Measurements from ENCODE around the gene SMARCA4.
"Not testable (repeated sequence)": the region's sequence is repeated elsewhere in the genome, so short reads cannot be mapped to it uniquely, and the experiment has no call there.

Gene SMARCA4

DNA sequence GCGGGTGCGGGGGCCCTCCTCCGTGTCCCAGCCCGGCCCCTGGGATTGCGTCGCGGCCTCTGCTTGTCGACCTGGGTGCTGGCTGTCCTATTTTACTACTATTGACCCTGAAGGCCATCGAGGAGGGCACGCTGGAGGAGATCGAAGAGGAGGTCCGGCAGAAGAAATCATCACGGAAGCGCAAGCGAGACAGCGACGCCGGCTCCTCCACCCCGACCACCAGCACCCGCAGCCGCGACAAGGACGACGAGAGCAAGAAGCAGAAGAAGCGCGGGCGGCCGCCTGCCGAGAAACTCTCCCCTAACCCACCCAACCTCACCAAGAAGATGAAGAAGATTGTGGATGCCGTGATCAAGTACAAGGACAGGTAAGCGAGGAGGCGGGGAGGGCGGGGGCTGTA lies 80.4 kb downstream of the SMARCA4 start:
- no peak for DNase-seq

DNA sequence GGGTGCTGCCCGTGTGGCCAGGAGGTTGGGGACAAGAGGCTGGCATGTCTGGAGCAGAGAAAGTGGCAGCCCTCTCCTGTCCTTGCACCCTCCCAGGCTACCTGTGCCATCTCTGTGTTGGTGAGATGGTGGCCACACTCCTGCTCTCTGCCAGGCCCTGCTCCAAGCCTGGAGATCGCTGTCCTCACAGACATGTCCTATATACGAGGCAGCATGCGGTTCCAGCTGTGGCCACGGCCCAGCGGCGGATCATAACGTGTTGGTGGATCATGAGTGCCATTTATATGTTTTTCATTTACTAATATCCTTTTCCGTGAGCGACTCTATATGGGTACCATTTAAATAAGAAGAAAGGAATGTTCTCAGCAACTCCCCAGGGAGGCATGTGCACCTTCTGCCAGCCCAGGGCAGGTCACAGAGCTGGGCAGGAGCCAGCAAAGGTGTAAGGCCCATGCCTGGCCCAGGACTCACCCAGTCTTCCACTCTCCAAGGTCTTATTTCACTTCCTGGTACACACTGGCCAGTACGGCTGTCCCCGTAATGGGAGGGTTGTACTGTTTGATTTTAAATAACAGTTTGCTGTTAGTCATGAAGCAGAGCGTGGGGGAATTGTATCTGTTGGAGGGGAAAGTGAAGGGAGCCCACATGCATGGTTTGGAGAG lies 81.3 kb downstream of the SMARCA4 start:
- no peak for DNase-seq

DNA sequence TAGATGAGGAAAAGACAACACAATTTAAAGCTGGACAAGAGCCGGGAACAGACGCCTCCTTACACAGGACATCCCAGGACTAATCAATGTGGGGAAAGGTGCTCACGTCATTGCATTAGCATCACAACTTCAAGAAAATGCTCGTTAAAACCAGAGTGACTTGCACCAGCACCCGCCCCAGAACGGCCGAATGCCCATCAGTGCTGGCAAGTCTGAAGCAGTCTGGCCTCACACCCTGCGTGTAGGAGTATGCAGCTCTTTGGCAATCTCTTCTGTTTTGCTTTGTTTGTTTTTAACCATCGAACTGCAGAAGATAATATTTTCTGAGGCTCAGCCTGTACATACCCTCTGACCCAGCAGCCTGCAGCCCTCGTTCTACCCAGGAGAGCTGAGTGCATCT lies 83.6 kb downstream of the SMARCA4 start:
- no peak for DNase-seq

DNA sequence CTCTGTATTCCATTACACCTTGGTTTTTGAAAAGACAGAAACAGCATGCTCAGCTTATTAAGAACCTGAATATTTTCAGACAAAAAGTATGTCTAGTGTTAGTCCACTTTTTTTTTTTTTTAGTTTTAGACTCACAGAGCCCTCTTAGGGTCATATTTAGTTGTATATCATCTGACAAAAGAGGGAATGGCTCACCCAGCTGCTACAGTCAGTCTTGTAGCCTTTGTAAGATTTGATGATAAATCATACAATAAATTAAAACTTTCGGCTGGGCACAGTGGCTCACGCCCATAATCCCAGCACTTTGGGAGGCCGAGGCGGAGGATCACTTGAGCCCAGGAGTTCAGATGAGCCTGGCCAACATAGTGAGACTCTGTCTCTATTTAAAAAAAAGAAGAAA lies 84.7 kb downstream of the SMARCA4 start:
- DNase-seq = no peak

DNA sequence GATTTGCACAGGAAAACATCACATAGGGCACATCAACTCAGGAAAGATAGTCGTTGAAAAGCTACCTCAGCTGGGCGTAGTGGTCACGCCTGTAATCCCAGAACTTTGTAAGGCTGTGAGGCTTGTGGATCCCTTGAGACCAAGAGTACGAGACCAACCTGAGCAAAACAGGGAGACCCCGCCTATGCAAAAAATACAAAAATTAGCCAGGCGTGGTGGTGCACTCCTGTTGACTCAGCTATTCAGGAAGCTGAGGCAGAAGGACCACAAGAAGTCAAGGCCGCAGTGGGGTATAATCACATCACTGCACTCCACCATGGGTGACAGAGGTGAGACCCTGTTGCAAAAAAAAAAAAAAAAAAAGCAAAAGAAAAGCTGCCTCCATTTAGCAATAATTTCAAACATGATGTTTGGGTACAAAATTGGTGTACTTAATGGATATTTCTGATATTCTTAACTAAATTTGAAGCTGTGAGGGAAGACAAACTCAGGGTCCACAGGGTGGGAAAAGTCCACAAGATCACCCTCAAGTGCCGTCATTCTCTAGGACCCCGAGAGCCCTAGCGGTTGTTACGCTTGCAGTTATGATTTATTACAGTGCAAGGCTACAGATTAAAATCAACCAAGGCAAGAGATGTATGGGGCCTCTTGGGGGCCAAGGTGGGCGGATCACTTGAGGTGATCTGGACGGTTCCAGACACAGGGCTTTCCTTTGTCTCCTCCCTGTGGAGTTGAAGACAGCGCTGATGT lies 86.0 kb downstream of the SMARCA4 start:
- DNase-seq = no peak

DNA sequence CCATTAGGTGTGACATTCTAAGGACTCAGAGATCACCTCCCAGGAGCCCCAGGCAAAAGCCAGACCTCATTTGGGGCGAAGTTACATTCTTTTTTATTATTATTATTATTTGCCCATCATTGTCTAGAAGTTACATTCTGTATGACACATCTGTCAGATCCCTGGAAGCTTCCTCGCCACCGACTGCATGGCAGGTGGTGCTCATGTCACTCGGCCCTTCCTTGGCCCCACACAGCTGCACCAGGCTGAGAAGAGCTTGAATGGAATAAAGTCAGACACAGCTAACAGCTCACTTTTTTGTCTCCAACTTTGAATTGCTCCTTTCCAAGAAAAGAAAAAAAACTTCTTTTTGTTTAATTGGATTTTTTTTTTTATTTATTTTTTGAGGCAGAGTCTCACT lies 87.0 kb downstream of the SMARCA4 start:
- no peak for DNase-seq

DNA sequence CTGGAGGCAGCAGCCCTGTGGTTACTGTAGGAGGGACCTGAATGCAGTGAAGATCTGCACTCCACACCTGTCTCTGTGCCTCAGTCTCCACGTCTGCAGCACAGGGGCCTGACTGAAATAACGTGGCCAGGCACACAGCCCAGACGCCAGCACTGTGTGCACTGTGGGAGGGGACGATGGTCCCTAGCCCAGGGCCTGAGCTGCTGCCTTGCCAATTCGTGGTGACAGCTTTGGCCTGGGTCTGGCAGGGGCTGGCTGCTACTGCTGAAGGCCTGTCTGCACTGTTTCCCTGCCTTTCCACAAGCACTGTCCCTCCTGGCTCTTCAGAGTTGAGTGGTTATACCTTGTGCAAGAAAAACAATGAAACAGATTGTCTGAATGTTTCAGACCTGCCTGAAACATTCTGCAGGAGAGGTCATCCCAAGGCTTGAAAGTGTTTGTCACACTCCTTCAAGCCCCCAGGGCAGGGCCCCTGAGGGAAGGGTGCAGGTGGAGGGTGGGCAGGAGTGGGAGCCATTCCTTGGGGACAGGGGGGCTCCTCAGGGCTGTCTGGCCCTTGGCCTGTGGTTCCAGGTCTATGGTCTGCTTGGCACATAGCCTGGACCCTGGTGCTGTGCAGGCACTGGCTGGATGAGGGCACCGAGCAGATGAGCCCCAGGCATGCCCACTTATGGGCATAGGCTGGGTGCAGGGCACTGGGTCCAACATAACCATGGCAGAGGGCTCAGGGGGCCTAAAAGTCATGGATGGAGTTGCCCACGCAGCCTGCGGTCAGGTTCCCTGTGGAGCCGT lies 89.7 kb downstream of the SMARCA4 start:
- no peak for DNase-seq

DNA sequence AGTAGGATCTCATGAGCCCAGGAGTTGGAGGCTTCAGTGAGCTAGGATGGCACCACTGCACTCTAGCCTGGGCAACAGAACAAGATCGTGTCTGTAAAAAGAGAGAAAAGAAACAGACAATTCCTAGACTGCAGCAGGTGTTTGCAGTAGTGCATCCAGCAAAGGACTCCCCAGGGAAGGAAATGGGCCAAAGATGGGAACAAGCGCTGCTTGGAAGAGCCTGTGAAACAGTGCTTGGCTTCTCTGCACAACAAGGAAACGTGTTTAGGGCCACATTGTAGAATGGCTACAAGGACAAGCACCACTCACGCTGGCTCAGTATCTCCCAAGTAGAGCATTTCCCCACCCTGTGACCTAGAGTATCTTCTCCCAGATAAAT lies 93.0 kb downstream of the SMARCA4 start:
- DNase-seq = no peak

DNA sequence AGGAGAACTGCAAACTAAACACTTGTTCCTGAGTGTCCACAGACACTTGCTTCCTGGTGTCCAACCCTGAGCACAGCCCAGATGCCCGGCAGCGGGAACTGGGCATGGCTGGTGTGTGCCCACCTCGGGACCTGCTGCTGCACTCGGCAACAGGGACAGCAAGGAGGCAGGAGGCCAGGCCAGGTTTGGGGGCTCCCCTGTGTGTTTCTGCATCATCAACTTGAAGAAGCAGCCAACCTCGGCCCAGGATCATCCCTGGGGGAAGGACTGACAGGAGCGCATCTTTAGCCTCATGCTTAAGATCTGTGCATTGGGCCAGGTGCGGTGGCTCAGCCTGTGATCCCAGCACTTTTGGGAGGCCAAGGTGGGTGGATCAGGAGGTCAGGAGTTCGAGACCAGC lies 93.4 kb downstream of the SMARCA4 start:
- no peak for DNase-seq

DNA sequence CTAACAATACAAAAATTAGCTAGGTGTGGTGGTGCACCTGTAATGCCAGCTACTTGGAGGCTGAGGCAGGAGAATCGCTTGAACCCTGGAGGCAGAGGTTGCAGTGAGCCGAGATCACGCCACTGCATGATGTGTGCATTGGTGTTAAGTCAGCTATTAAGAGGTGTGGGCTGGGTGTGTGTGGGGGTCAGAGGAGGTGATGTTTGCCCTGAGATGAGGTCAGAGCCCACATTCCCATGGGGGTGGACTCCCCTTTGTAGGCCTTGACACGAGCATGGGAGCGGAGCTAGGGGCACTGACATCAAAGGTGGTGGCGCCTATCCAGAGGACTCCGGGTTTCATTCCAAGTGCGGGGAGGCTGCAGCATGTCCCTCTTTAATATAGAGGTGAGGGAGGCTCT lies 93.8 kb downstream of the SMARCA4 start:
- DNase-seq = no peak

DNA sequence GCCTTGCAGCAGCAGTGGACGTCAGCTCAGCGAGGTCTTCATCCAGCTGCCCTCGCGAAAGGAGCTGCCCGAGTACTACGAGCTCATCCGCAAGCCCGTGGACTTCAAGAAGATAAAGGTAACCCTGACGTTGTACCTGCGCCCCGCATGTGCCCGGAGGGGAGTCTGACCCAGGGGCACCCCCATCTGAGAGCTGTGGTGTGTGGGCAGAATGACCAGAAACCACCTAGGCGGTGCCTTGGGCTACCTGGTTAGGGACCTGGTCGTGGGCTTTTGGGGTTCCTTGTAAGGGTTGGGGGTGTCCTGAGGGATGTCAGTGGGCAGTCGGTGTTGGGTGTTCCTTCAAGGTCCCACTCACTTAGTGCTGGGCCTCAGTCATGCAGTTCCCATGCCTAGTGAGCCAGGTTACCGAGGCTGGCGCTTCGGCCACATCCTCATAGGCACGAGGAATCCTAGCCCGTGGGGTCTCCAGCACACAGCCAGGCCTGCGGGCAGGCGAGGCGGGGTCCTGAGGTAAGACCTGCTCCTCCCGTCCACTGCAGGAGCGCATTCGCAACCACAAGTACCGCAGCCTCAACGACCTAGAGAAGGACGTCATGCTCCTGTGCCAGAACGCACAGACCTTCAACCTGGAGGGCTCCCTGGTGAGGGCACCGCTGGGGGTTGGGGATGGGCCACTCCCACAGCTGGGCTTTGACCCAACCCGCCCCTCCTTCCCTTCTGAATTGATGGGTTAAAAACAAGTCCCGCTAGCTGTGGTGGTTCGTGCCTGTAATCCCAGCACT lies 97.6 kb downstream of the SMARCA4 start:
- DNase-seq = no peak

DNA sequence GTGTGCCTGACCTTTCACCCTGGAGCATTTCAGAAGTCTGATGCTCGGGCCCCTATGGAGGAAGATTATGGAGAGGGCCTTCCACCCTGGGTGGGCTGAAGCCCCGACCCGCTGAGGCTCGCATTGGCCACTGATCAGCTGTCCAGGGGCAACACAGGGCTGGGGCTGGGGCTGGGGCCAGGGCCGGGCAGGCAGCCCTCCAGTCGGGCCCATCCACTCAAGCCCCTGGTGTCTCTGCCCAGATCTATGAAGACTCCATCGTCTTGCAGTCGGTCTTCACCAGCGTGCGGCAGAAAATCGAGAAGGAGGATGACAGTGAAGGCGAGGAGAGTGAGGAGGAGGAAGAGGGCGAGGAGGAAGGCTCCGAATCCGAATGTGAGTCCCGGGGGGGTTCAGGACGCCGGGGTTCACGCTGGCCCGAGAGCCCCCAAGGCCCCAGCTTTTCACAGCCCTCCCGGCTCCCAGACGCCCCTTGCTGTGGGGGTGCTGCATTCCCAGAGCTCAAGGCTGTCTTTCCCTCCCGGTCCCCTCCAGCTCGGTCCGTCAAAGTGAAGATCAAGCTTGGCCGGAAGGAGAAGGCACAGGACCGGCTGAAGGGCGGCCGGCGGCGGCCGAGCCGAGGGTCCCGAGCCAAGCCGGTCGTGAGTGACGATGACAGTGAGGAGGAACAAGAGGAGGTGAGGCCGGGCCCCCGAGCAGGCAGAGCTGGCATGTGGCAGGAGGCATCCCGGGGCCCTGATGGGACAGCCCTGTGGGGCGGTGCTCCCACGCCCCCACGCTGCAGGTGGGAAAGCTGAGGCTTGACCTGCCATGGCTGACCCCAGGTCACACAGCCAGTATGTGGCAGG lies 98.9 kb downstream of the SMARCA4 start:
- no peak for DNase-seq

DNA sequence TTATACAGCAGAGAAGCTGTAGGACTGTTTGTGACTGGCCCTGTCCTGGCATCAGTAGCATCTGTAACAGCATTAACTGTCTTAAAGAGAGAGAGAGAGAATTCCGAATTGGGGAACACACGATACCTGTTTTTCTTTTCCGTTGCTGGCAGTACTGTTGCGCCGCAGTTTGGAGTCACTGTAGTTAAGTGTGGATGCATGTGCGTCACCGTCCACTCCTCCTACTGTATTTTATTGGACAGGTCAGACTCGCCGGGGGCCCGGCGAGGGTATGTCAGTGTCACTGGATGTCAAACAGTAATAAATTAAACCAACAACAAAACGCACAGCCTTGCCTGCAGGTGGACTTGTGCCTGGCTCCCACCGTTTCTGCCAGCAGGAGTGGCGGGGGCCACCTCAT lies 101.1 kb downstream of the SMARCA4 start:
- DNase-seq = no peak

DNA sequence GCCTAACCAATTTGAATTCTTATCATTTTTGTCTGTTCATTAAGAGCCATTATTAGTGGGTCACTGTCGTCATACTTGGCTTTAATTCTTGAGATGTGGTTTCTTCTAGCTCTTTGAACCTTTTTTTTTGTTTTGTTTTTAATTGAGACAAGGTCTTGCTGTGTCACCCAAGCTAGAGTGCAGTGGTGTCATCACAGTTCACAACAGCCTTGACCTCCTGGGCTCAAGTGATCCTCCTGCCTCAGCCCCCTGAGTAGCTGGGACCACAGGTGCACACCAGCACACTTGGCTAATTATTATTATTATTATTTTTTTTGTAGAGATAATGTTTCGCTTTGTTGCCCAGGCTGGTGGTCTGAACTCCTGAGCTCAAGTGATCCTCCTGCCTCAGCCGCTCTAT lies 102.6 kb downstream of the SMARCA4 start:
- DNase-seq = no peak

DNA sequence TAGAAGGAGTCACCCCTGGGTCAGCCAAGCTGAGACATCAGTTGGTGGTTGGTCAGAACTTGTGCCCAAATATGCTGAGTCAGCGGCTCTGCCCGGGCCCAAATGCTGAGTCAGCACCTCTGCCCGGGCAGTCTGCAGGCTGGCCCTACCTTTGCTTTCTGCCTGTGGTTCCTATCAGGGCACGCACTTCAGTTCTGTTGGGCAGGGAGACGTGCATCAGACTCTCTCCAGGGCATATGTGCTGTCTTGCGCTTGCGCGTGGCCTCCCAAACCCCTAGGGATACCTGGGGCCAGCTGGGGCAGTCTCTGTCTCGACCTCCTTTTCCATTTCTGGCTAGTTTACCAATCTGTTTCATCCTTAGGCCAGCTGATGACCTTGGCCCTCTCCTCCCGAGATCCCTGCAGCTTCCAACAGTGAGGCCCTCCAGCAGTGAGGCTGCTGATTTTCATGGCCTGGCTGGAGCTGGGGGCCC lies 104.0 kb downstream of the SMARCA4 start:
- DNase-seq = no peak

DNA sequence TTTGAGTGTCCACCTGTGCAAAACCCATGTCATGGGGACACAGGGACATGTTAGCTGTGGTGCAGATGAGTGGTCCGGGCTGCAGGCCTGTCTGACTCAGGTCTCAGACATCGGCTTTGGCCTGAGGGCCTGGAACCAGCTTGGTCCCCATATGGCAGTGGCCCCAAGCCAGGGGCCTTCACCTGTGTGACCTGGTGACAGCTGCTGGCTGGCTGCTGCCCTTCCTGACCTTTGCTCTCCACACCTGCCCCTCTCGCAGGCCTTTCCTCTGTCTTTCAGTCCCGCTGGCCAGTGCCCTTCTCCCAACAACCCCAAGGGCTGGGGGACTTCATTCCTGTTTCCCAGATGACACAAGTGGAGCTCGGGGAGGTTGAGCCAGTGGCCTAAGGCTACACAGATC lies 105.5 kb downstream of the SMARCA4 start:
- no peak for DNase-seq

DNA sequence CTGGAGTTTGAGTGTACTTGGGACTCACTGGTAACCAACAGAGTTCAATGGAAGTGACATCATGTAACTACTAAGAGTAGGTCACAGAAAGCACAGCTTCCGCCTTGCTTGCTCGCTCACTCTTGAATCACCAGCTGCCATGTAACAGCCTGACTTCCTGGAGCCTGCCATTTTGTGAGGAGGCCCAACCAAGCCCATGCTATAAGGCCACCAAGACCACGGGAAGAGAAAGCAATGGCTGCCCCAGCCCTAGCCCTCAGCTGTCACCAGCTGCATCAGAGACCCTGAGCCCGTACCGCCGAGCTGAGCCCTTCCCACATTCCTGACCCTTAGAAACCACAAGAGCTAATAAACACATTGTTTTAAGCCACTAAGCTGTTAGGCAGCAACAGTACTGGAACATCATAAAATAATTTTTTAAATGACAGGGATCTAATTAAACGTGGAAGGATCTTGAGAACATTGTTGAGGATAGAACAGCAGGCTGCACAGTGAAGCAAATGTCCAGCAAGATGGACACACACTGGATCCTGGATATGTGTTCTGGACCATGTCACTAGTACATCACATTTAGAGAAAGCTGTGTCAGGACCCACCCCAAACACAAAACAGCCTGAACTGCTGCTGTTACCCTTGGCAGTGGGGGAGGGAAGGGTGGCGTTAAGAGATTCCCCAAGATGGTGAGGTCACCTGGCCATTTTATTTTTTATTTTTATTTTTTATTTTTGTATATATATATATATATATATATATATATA lies 106.7 kb downstream of the SMARCA4 start:
- DNase-seq = no peak

DNA sequence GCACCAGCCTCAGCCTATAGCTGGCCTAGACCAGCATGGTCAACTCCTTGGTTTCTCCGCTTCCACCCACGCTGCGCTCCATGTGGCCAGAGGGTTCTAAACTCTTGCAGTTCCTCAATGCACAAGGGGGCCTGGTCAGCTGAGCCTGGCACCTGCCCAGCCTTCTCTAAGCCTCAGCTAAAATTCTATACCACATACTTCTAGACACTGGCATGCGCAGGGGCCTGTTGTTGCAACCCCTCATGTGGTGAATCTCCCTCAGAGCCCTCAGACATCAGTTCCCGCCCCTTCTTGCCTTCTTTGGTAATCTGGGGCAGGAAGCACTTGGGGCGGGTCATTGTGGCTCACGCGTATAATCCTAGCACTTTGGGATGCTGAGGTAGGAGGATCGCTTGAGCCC lies 108.7 kb downstream of the SMARCA4 start:
- no peak for DNase-seq

DNA sequence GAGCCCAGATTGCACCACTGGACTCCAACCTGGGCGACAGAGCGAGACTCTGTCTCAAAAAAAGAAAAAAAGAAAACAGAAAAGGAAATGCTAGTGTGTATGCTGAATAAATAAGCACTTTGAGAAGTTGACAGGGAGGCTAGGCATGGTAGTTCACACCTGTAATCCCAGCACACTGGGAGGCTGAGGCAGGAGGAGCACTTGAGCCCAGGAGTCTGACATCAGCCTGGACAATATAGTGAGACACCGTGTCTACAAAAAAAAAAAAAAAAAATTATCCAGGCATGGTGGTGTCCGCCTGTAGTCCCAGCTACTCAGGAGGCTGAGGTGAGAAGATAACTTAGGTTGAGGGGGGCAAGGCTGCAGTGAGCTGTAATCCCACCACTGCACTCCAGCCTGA lies 109.3 kb downstream of the SMARCA4 start:
- no peak for DNase-seq

DNA sequence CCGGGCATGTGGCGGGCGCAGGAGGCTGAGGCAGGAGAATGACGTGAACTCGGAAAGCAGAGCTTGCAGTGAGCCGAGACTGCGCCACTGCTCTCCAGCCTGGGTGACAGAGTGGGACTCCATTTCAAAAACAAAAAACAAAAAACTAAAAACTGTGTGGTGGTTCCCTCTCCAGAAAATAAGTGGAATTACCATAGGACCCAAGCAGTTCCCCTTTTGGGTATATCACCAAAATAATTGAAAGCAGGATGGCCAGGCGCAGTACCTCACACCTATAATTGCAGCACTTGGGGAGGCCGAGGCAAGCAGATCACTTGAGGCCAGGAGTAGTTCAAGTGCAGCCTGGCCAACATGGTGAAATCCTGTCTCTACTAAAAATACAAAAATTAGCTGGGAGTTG lies 112.7 kb downstream of the SMARCA4 start:
- no peak for DNase-seq

DNA sequence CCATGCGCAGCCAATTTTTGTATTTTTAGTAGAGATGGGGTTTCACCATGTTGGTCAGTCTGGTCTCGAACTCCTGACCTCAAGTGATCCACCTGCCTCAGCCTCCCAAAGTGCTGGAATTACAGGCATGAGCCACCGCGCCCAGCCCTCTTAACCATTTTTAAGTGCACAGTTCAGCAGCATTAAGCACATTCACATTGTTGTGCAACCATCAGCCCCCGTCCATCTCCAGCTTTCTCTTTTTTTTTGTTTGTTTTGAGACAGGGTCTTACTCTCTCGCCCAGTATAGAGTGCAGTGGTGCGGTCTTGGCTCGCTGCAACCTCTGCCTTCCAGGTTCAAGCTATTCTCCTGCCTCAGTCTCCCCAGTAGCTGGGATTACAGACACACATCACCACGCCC lies 116.0 kb downstream of the SMARCA4 start:
- not testable (repeated sequence) for DNase-seq

All from effector CD8-positive, alpha-beta T cell (primary cell).